ENCODE measurements around the gene ACTR10. TPM values are rescaled to one million over a fixed set of nuclear protein-coding genes. Genes with fewer than 3 reads are reported as not detected.
A peak's percentile ranks its signal among the peaks of the same experiment; 100 is the strongest.

The ACTR10 gene
- total RNA-seq = 10 to 100 TPM; 29.6 to 41.7 TPM

- H3K36me3 Mint-ChIP-seq = no peaks in the 10 kb centered on the region
- no peaks in the 10 kb centered on the region for H3K9me3 Mint-ChIP-seq
- H3K27ac Mint-ChIP-seq = peak within 1 kb of the TSS; percentile 96
- H3K4me1 Mint-ChIP-seq (ENCODE audit: low read depth in 2 of 2) = peaks cover 23 to 34% of the 10 kb centered on the region in 2 donors
- peak; percentile 91 for DNase-seq (ENCODE audit: low spot score)
- ATAC-seq = peak; percentile 96
- no peaks in the 10 kb centered on the region for H3K27me3 Mint-ChIP-seq
- H3K4me3 Mint-ChIP-seq = peak within 1 kb of the TSS; percentile 96
These were observed at the start of gene ACTR10 for GRCh38 chr14:58199726-58200479. TSS of gene ACTR10 (plus strand) at chr14:58200149. CDS start at chr14:58200218, 69 bp downstream.

DNA sequence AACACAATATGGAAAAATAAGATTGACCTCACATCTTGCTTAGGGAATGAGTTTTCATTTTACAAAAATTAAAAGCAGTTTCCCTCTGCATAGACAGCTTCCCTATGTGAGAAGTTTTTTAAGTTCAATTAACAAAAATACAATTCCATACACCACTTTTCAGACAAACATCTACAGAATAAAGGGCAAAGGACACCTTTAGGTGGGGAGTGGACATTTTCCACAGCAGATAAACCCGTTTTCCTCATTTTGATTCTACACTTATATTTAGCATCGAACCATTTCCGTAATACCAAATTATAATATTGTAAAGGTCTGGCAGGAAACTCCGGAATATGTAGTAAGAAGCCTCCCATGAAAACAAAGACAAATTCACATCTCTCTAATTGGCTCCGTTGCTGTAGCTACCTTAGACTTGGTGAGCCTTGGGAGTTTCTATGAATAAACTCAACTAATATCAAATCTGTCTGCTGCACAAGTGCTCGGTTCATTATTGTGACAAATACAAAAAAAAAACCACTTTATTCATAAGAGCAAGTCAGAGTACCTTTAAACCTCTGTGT, 49.6 kb upstream of the ACTR10 start:
- Mint-ChIP-seq H3K36me3 (no peaks in the 10 kb centered on the region), H3K4me3 (no peak overlapping the region), H3K4me1 (ENCODE audit: low read depth in 2 of 2) (peaks cover 12 to 13% of the 10 kb centered on the region in 2 donors), H3K27ac (no peak overlapping the region), H3K9me3 (no peaks in the 10 kb centered on the region), H3K27me3 (peaks cover 27 to 63% of the 10 kb centered on the region in 2 donors)
- DNase-seq (ENCODE audit: low spot score) (no peak), ATAC-seq (no peak)

GRCh38 chr14:58151133-58152013, 48.6 kb upstream of the ACTR10 start:
- ATAC-seq = peak in 1 of 2 donors; percentile 55
- DNase-seq (ENCODE audit: low spot score) = no peak
- Mint-ChIP-seq H3K27me3 (peaks cover 26 to 57% of the 10 kb centered on the region in 2 donors), H3K4me3 (peak overlapping the region; percentile 63), H3K27ac (no peak overlapping the region), H3K36me3 (no peaks in the 10 kb centered on the region), H3K4me1 (ENCODE audit: low read depth in 2 of 2) (peaks cover 12 to 13% of the 10 kb centered on the region in 2 donors), H3K9me3 (no peaks in the 10 kb centered on the region)

DNA sequence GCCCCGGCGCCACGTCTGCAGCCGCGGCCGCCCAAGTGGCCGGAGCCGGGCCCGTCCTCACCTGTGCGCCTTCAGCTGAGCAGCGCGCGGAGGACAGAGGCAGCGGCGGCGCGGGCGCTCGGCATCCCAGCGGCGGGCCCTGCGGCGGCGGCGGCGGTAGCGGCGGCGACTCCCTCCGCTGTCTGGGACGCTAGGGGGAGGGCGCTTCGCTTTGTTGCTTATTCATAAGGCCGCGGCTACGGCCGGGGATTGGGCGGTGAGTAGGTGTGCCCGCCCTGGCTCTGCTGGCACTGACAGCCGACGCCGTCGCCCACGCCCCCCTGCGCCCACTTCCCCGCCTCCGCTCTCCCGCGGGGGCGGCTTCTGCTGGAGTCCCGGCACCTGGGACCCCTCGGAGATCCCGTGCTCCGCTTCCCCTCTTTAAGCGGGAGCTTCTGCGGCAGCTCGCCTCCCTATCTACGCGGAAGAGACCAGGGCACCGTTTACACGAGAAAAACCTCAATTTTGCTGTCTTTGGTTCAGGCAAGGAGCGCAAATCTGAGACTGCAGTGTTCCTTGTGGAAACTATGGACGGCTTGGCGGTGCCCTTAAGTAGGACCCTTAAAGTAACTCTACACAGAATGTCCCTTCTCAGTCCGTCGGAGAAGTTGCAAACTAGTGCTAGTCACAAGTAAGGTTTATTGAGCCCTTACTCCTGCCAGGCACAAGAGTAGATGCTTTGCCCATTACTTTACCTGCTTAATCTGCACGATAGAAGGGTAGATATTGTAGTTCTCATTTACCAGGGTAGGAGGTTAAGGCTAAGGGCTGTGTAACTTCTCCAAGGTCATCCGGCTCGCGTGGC, 47.7 kb upstream of the ACTR10 start, which contains the start of gene ARMH4:
ARMH4 (minus strand) TSS at position 200 of the 844 bp plus-strand sequence. CDS start 12,855 bp downstream, outside the sequence.
- peak within 1 kb of the TSS; percentile 73 for H3K4me3 Mint-ChIP-seq
- H3K9me3 Mint-ChIP-seq = no peaks in the 10 kb centered on the region
- H3K27ac Mint-ChIP-seq = no peak within 1 kb of the TSS
- H3K36me3 Mint-ChIP-seq = no peaks in the 10 kb centered on the region
- ATAC-seq (peak; percentile 97 to 98), DNase-seq (ENCODE audit: low spot score) (peak; percentile 85)
- H3K27me3 Mint-ChIP-seq = peaks cover 24 to 62% of the 10 kb centered on the region in 2 donors
- peaks cover 12 to 13% of the 10 kb centered on the region in 2 donors for H3K4me1 Mint-ChIP-seq (ENCODE audit: low read depth in 2 of 2)

DNA sequence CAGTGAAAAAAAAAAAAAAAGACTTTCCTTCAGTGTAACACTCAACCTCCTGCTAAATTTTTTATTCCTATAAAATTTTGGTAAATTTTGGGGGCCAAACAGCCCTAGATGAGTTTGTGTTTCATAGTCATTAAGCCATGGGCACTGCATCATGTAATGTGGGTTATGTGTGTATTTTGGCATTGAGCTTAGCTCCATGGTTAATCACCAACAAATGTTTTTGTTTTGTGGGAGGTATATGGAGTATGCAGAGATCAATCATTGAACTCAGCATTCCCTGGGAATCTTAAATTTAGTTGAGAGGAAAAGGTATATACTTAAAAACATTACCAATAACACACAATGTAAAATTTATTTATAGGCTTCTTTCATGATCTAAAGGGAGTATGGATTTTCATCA, 39.4 kb upstream of the ACTR10 start:
- peaks cover 12 to 28% of the 10 kb centered on the region in 2 donors for H3K27me3 Mint-ChIP-seq
- DNase-seq (ENCODE audit: low spot score) (no peak), ATAC-seq (no peak)
- H3K4me1 Mint-ChIP-seq (ENCODE audit: low read depth in 2 of 2) = peaks cover 0 to under 1% of the 10 kb centered on the region in 2 donors
- no peaks in the 10 kb centered on the region for H3K9me3 Mint-ChIP-seq
- H3K4me3 Mint-ChIP-seq = no peak overlapping the region
- H3K27ac Mint-ChIP-seq = no peak overlapping the region
- no peaks in the 10 kb centered on the region for H3K36me3 Mint-ChIP-seq

- H3K27me3 Mint-ChIP-seq = peaks cover 16 to 23% of the 10 kb centered on the region in 2 donors
- H3K27ac Mint-ChIP-seq = peak overlapping the region in 1 of 2 donors; percentile 1
- ATAC-seq (peak in 1 of 2 donors; percentile 9), DNase-seq (ENCODE audit: low spot score) (peak; percentile 86)
- no peaks in the 10 kb centered on the region for H3K9me3 Mint-ChIP-seq
- peaks cover 6 to 14% of the 10 kb centered on the region in 2 donors for H3K4me1 Mint-ChIP-seq (ENCODE audit: low read depth in 2 of 2)
- no peak overlapping the region for H3K4me3 Mint-ChIP-seq
- no peaks in the 10 kb centered on the region for H3K36me3 Mint-ChIP-seq
These were observed 33.7 kb upstream of the ACTR10 start for GRCh38 chr14:58166005-58166983.

DNA sequence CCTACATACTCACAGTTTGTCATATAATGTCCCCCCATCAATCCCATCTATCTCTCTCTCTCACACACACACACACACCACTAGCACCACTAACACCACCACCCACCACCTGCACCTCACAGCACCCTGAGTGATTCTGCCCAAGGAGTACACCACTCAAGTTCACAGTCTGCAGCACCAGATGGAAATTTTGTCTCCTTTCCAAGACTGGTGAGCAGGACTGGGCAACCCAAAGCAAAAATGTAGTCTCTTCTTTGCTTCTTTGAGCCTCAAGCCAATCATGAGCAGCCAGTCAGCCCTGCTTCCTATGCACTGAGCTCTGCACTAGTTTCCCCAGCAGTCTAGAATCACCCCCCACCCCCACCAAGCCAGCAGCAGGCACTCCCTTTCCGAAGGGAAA, 32.9 kb upstream of the ACTR10 start:
- no peak overlapping the region for H3K27ac Mint-ChIP-seq
- peaks cover 22 to 23% of the 10 kb centered on the region in 2 donors for H3K27me3 Mint-ChIP-seq
- H3K4me1 Mint-ChIP-seq (ENCODE audit: low read depth in 2 of 2) = peaks cover 6 to 14% of the 10 kb centered on the region in 2 donors
- no peak for DNase-seq (ENCODE audit: low spot score)
- no peaks in the 10 kb centered on the region for H3K36me3 Mint-ChIP-seq
- no peak overlapping the region for H3K4me3 Mint-ChIP-seq
- no peaks in the 10 kb centered on the region for H3K9me3 Mint-ChIP-seq
- no peak for ATAC-seq

GRCh38 chr14:58167891-58168290, 32.1 kb upstream of the ACTR10 start:
- H3K4me3 Mint-ChIP-seq = no peak overlapping the region

GRCh38 chr14:58171090-58171489, 28.9 kb upstream of the ACTR10 start:
- H3K4me3 Mint-ChIP-seq = no peak overlapping the region

More at GRCh38 chr14:58167891-58168290, 32.1 kb upstream of the ACTR10 start:
- H3K36me3 Mint-ChIP-seq = no peaks in the 10 kb centered on the region
- peaks cover 23% of the 10 kb centered on the region in 2 donors for H3K27me3 Mint-ChIP-seq
- no peak for ATAC-seq
- peaks cover 6 to 14% of the 10 kb centered on the region in 2 donors for H3K4me1 Mint-ChIP-seq (ENCODE audit: low read depth in 2 of 2)
- no peak for DNase-seq (ENCODE audit: low spot score)
- no peaks in the 10 kb centered on the region for H3K9me3 Mint-ChIP-seq
- no peak overlapping the region for H3K27ac Mint-ChIP-seq

GRCh38 chr14:58177125-58177524, 22.8 kb upstream of the ACTR10 start:
- H3K36me3 Mint-ChIP-seq = no peaks in the 10 kb centered on the region
- H3K9me3 Mint-ChIP-seq = no peaks in the 10 kb centered on the region
- no peak overlapping the region for H3K27ac Mint-ChIP-seq

More at GRCh38 chr14:58171090-58171489, 28.9 kb upstream of the ACTR10 start:
- ATAC-seq = peak; percentile 95 to 96
- Mint-ChIP-seq H3K27me3 (peaks cover 27 to 38% of the 10 kb centered on the region in 2 donors), H3K36me3 (no peaks in the 10 kb centered on the region), H3K27ac (no peak overlapping the region), H3K9me3 (no peaks in the 10 kb centered on the region), H3K4me1 (ENCODE audit: low read depth in 2 of 2) (peaks cover 6 to 9% of the 10 kb centered on the region in 2 donors)
- DNase-seq (ENCODE audit: low spot score) = no peak

DNA sequence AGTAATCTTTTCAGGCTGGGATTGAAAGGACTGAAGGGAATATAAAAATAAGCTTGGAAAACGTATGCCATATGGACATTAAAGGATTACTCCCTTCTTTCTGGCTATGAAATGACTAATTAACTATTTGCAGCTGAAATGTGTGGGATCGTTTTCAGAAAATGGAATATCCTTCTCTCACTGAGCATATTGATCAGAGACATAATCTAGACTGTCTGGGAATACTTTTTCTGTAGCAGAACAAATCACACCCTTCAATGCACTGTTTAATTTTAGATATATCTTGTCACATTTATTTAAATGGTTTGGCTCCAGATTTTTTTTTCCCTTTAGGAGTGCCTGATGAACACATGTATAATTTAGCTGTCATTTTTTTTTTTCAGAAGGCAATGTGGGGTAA, 10.8 kb upstream of the ACTR10 start:
- no peaks in the 10 kb centered on the region for H3K36me3 Mint-ChIP-seq
- DNase-seq (ENCODE audit: low spot score) (no peak), ATAC-seq (no peak)

More at GRCh38 chr14:58177125-58177524, 22.8 kb upstream of the ACTR10 start:
- DNase-seq (ENCODE audit: low spot score) (no peak), ATAC-seq (no peak)
- H3K4me1 Mint-ChIP-seq (ENCODE audit: low read depth in 2 of 2) = no peaks in the 10 kb centered on the region
- H3K4me3 Mint-ChIP-seq = no peak overlapping the region
- peaks cover 9 to 15% of the 10 kb centered on the region in 2 donors for H3K27me3 Mint-ChIP-seq

More for the DNA sequence above, 10.8 kb upstream of the ACTR10 start:
- no peak overlapping the region for H3K4me3 Mint-ChIP-seq
- no peaks in the 10 kb centered on the region for H3K9me3 Mint-ChIP-seq
- H3K27ac Mint-ChIP-seq = no peak overlapping the region
- H3K27me3 Mint-ChIP-seq = peaks cover 11 to 17% of the 10 kb centered on the region in 2 donors
- H3K4me1 Mint-ChIP-seq (ENCODE audit: low read depth in 2 of 2) = no peaks in the 10 kb centered on the region
